IPS-18c (cell line): ENCODE results near the gene CYP46A1.
"Not testable (repeated sequence)": the region's sequence is repeated elsewhere in the genome, so short reads cannot be mapped to it uniquely, and the experiment has no call there.

Experiments
- H3K4me3 ChIP-seq: 2 replicates; pipeline ENCODE4 v1.7.0; 2013; ENCODE audit warnings: low read depth, mild to moderate bottlenecking, low read length, moderate library complexity; ENCODE audit not compliant: insufficient read depth
- H3K9me3 ChIP-seq: one replicate; pipeline ENCODE4 v1.6.1; 2013; ENCODE audit warnings: mild to moderate bottlenecking, low read length, moderate library complexity; ENCODE audit not compliant: control insufficient read depth, insufficient read depth

CYP46A1 gene

GRCh38 chr14:99752486-99753121 lies 68.5 kb downstream of the CYP46A1 start:
- no peak overlapping the region for H3K4me3 ChIP-seq

GRCh38 chr14:99753225-99754140 lies 69.4 kb downstream of the CYP46A1 start:
- Histone ChIP-seq H3K4me3 (no peak overlapping the region), H3K9me3 (no peaks in the 10 kb centered on the region)

More at GRCh38 chr14:99752486-99753121, 68.5 kb downstream of the CYP46A1 start:
- H3K9me3 ChIP-seq: no peaks in the 10 kb centered on the region

GRCh38 chr14:99754141-99755067 lies 70.3 kb downstream of the CYP46A1 start:
- Histone ChIP-seq H3K9me3 (no peaks in the 10 kb centered on the region), H3K4me3 (no peak overlapping the region)

GRCh38 chr14:99755068-99755405 lies 70.9 kb downstream of the CYP46A1 start:
- no peak overlapping the region for H3K4me3 ChIP-seq
- H3K9me3 ChIP-seq: no peaks in the 10 kb centered on the region

- Histone ChIP-seq H3K4me3 (no peak overlapping the region), H3K9me3 (no peaks in the 10 kb centered on the region)
Measured at GRCh38 chr14:99755629-99756603, 71.8 kb downstream of the CYP46A1 start.

- no peak overlapping the region for H3K4me3 ChIP-seq
- no peaks in the 10 kb centered on the region for H3K9me3 ChIP-seq
Measured at GRCh38 chr14:99756796-99757195, 72.7 kb downstream of the CYP46A1 start.

GRCh38 chr14:99757331-99758070 lies 73.4 kb downstream of the CYP46A1 start:
- Histone ChIP-seq H3K4me3 (no peak overlapping the region), H3K9me3 (no peaks in the 10 kb centered on the region)

GRCh38 chr14:99758121-99758821 lies 74.2 kb downstream of the CYP46A1 start:
- Histone ChIP-seq H3K4me3 (no peak overlapping the region), H3K9me3 (no peaks in the 10 kb centered on the region)

GRCh38 chr14:99758872-99759545 lies 74.9 kb downstream of the CYP46A1 start:
- H3K4me3 ChIP-seq: no peak overlapping the region
- no peaks in the 10 kb centered on the region for H3K9me3 ChIP-seq

- Histone ChIP-seq H3K9me3 (no peaks in the 10 kb centered on the region), H3K4me3 (no peak overlapping the region)
Measured at GRCh38 chr14:99759546-99759925, 75.4 kb downstream of the CYP46A1 start.

GRCh38 chr14:99760817-99761216 lies 76.7 kb downstream of the CYP46A1 start:
- H3K4me3 ChIP-seq: no peak overlapping the region
- no peaks in the 10 kb centered on the region for H3K9me3 ChIP-seq

GRCh38 chr14:99762911-99763310 lies 78.8 kb downstream of the CYP46A1 start:
- not testable (repeated sequence) for H3K4me3 ChIP-seq, H3K9me3 ChIP-seq

- Histone ChIP-seq H3K9me3 (no peaks in the 10 kb centered on the region), H3K4me3 (no peak overlapping the region)
Measured at GRCh38 chr14:99763527-99764221, 79.6 kb downstream of the CYP46A1 start.

- Histone ChIP-seq H3K9me3 (peaks cover 2% of the 10 kb centered on the region), H3K4me3 (no peak overlapping the region)
Measured at GRCh38 chr14:99764222-99764706, 80.2 kb downstream of the CYP46A1 start.
